H7 (cell line): ENCODE data around the gene OVCA2. TPM values are rescaled to one million over a fixed set of nuclear protein-coding genes. Genes with fewer than 3 reads are reported as not detected.

Source experiments
- DNase-seq: peaks from one replicate; pipeline ENCODE4 v3.0.0; 2012
- H3K27me3 ChIP-seq: 2 replicates; pipeline ENCODE4 v1.6.0; 2011; ENCODE audit warnings: mild to moderate bottlenecking, low read length; ENCODE audit not compliant: control insufficient read depth, insufficient read depth
- H3K36me3 ChIP-seq: replicated peaks from 2 replicates; pipeline ENCODE4 v1.5.1; 2011; ENCODE audit warnings: low read length; ENCODE audit not compliant: control insufficient read depth, insufficient read depth
- H3K4me3 ChIP-seq: 2 replicates; pipeline ENCODE4 v1.5.1; 2011; ENCODE audit warnings: low read depth, mild to moderate bottlenecking, control low read depth, low read length, moderate library complexity; ENCODE audit not compliant: insufficient read depth
- total RNA-seq: library from RNA; depleted of rRNA; stranded (reverse); fragments of >200 nt; shearing (Covaris generic); gene quantifications from 2 replicates; pipeline ENCODE4 v1.2.3, GENCODE V29; 2014

The OVCA2 gene
- total RNA-seq, 1 experiment from 2014 or later: 25.1 TPM

DNA sequence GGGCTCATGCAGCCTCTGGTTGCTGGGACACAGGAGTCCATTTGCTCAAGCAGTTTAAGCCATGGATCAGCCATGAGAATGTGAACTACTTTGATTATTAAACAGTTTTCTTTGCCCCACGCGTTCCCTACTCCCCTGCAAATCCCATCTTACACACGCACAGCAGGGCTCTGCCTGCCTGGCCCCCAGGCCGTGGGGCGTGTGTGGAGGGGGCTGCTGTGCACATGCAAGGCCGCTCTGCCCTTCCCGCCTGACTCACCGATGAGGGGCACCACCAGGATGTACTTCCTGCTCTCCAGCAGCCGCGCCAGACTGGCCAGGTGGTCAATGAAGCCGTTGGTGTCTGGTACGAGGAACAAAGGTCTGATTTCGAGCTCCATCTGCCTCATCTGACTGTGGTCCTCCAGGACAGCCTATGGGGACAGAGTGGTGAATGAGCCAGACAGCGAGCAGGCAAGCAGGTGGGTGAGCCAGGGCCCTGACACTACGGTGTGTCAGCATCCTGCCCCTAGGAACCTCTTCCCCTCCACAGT is 26.8 kb downstream of the OVCA2 start:
- Histone ChIP-seq H3K27me3 (no peaks in the 10 kb centered on the region), H3K4me3 (no peak overlapping the region), H3K36me3 (peaks cover 7% of the 10 kb centered on the region)
- no peak for DNase-seq

GRCh38 chr17:2070241-2071023 is 28.6 kb downstream of the OVCA2 start:
- Histone ChIP-seq H3K27me3 (no peaks in the 10 kb centered on the region), H3K4me3 (no peak overlapping the region), H3K36me3 (peaks cover 6% of the 10 kb centered on the region)
- peak; percentile 82 for DNase-seq

DNA sequence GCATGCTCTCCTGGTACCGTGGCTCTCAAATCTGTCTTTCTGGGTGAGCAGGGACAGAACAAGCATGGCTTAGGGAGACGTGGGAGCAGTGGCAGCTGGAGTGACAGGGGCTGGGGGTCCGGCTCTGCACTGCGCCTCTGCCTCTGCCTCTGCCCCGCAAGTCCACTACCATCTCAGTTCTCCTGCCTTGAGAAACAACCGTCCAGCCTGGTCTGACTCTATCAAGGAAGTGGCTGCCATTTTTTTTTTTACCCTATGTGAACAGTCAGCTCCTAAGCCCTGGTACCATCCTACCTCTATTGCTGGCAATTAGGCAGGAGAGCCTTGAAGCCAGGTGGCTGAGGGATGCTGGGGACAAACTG is 29.2 kb downstream of the OVCA2 start:
- Histone ChIP-seq H3K27me3 (no peaks in the 10 kb centered on the region), H3K4me3 (no peak overlapping the region), H3K36me3 (peaks cover 6% of the 10 kb centered on the region)
- DNase-seq: no peak

DNA sequence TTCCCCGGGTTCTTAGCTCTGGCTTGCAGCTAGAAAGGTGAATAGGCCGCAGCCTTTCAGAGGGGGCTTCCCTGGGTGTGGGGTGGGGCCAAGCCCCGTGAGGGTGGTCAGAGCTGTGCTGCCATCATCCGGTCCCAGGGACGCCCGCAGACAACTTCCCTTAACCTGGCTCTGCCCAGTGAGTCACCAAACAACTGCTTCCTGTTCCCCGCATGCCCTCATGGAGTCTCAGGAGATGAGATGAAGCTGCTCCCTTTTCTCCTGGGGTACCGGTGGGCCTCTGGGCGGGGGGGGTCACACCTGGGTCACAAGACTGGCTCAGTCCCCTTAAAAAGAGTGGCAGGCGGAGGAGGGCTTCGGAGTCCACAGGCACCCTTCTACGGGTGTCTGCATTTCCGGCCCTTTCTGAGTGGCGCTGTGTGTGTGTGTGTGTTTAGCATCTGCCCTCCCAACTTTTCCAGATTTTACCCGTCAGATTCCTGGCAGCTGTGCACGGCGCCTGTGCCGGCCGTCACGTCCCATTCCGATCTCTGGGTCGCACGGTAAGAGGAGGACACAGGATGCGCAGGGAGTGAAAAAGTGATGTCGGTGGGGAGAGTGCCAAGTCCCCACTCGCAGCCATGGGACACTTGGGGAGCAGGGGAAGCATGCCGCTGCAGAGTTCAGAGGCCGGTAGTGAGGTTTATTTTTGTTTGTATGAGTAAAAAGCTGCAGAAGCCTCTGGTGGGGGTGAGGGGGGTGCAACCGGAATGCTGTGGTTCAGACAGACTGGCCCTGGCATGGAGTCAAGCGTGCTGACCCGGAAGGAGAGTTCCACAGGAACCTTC is 29.8 kb downstream of the OVCA2 start:
- peak; percentile 47 for DNase-seq

GRCh38 chr17:2074919-2075318 is 33.1 kb downstream of the OVCA2 start:
- no peak for DNase-seq
- Histone ChIP-seq H3K36me3 (peaks cover 3% of the 10 kb centered on the region), H3K4me3 (no peak overlapping the region), H3K27me3 (no peaks in the 10 kb centered on the region)

More for the DNA sequence above, 29.8 kb downstream of the OVCA2 start:
- H3K27me3 ChIP-seq: no peaks in the 10 kb centered on the region
- no peak overlapping the region for H3K4me3 ChIP-seq
- peaks cover 5% of the 10 kb centered on the region for H3K36me3 ChIP-seq

GRCh38 chr17:2075336-2076086 is 33.7 kb downstream of the OVCA2 start:
- peak; percentile 74 for DNase-seq
- Histone ChIP-seq H3K4me3 (no peak overlapping the region), H3K36me3 (peaks cover 3% of the 10 kb centered on the region)

GRCh38 chr17:2076087-2076984 is 34.5 kb downstream of the OVCA2 start:
- no peak for DNase-seq
- H3K27me3 ChIP-seq: no peaks in the 10 kb centered on the region
- peaks cover 3% of the 10 kb centered on the region for H3K36me3 ChIP-seq

More at GRCh38 chr17:2075336-2076086, 33.7 kb downstream of the OVCA2 start:
- no peaks in the 10 kb centered on the region for H3K27me3 ChIP-seq

DNA sequence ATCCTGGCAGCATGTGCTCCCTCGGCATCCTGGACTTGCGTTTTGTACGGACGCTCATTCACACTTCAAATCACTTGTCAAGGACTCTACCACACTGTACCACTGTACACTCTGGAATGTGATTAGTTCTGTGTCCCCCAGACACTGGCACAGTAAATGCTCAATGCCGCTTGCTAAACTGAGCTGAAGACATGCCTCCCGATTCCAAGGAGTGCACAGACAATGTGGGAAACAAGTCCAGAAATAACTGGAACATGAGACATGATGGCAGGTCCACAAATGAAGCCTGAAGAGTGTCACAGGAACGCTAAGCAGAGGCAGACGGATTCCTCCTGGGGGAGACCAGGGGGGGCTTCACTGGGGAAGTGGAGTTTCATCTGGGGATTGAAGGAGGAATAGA is 35.2 kb downstream of the OVCA2 start:
- Histone ChIP-seq H3K4me3 (no peak overlapping the region), H3K27me3 (no peaks in the 10 kb centered on the region), H3K36me3 (peaks cover 3% of the 10 kb centered on the region)
- DNase-seq: no peak

More at GRCh38 chr17:2076087-2076984, 34.5 kb downstream of the OVCA2 start:
- H3K4me3 ChIP-seq: no peak overlapping the region

- Histone ChIP-seq H3K36me3 (peaks cover 2% of the 10 kb centered on the region; the same call in 1 of the 2 replicates), H3K27me3 (no peaks in the 10 kb centered on the region), H3K4me3 (no peak overlapping the region)
- no peak for DNase-seq
Measured at GRCh38 chr17:2081564-2081963, 39.7 kb downstream of the OVCA2 start.

DNA sequence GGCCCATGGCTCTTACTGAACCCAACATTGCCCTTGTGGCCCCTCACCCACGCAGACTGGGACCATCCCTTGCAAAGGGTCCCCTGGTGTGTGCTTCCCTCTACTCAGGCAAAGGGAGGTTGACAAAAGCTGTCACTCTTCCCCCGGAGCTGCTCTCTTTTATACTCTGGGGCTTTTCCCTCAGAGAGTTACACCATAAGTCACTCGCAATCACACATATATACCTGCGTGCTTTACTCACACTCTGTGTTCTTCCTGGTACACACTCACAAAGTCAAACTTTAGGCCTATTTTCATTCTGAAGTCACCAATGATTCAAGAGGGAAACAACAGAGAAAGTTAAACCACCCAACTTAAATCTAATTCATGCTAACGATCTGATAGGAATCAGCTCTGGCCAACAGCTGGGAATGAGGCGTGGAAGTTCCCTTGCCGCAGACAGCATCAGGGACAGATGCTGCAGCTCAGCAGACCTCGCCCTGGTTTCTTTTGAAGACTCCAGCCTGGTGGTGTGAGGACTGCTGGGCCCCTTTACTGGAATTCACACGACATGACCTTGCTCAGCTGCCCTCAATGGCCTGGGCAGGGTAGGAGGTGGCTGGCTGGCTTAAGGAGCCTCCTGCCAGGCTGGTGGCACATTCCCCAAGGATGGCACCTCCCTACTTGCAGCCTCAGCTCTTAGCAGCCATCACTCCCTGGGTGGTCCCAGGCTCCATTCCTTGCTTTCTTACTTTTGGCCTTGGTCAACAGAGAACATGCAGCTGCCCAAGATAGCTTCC is 40.4 kb downstream of the OVCA2 start:
- Histone ChIP-seq H3K4me3 (no peak overlapping the region), H3K36me3 (peaks cover 2% of the 10 kb centered on the region; the same call in 1 of the 2 replicates), H3K27me3 (no peaks in the 10 kb centered on the region)
- no peak for DNase-seq

DNA sequence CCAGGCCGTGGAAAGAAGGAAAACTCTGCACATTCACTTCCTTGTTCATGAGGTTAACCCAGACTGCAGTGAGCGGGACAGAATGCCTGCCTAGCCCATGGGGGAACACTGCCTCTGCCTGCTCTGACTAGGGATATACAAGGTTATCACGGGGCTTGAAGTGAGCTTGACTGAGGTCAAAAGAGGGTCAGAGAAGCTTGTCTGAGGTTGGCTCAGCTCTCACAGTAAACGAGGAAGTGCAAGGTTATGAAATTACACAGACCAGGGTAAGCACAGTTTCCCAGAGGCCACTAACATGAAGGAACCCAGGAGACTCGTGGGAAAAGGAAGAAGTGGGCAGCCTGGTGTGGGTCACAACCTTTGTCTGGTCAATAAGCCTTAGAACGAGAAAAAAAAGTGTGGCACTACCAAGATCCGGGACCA is 41.8 kb downstream of the OVCA2 start:
- no peak overlapping the region for H3K4me3 ChIP-seq
- H3K27me3 ChIP-seq: no peaks in the 10 kb centered on the region
- DNase-seq: no peak
- H3K36me3 ChIP-seq: peaks cover 2% of the 10 kb centered on the region; the same call in 1 of the 2 replicates

GRCh38 chr17:2084036-2084765 is 42.4 kb downstream of the OVCA2 start:
- Histone ChIP-seq H3K4me3 (no peak overlapping the region), H3K27me3 (no peaks in the 10 kb centered on the region), H3K36me3 (peaks cover 2% of the 10 kb centered on the region; the same call in 1 of the 2 replicates)
- DNase-seq: no peak
